Lower leg skin (tissue), 4 donors: ENCODE measurements around the gene LRRFIP1. TPM values are rescaled to one million over a fixed set of nuclear protein-coding genes. Genes with fewer than 3 reads are reported as not detected.
"Not testable (repeated sequence)": the region's sequence is repeated elsewhere in the genome, so short reads cannot be mapped to it uniquely, and the experiment has no call there.

Experiments
- DNase-seq, 2 donors: peaks; one replicate each; pipeline ENCODE4 v3.0.0-alpha.2; 2019; ENCODE audit warnings: low spot score in 2 of 2
- H3K4me3 ChIP-seq: fragments of 200-600 bp; sonication (generic); 2 replicates; pipeline ENCODE4 v1.5.1; 2017; ENCODE audit warnings: mild to moderate bottlenecking, low read depth; ENCODE audit not compliant: poor library complexity, severe bottlenecking
- CTCF ChIP-seq, 3 donors: fragments of 450-650 bp; IDR thresholded peaks; one replicate each; pipeline ENCODE4 v1.5.1; 2016; ENCODE audit warnings: antibody characterized with exemption in 3 of 3, mild to moderate bottlenecking in 3 of 3, moderate library complexity in 2 of 3
- POLR2A ChIP-seq, 2 donors: fragments of 450-650 bp; IDR thresholded peaks; one replicate each; pipeline ENCODE4 v1.6.1; 2016 to 2017; ENCODE audit warnings: antibody characterized with exemption in 2 of 2, mild to moderate bottlenecking in 1 of 2, moderate library complexity in 1 of 2
- WGBS, 2 donors: methylation state at CpG; one replicate each; pipeline ENCODE4 v1.1.5; 2018; 5-methylcytosine and 5-hydroxymethylcytosine counted together
- intact Hi-C: fragments of 100-400 bp; cut with DNase I; formaldehyde crosslinking; loops from one replicate; pipeline ENCODE4 v1.15.0; 2023; ENCODE audit warnings: low total_unique reads
- total RNA-seq, 4 donors: library from RNA; depleted of rRNA; stranded (reverse); fragments of >200 nt; gene quantifications; one replicate each; pipeline ENCODE4 v1.1.0, GENCODE V29; 2016

Gene LRRFIP1
- total RNA-seq, 4 donors from 2014 or later: 45.5 to 88.0 (median 67.5) TPM

DNA sequence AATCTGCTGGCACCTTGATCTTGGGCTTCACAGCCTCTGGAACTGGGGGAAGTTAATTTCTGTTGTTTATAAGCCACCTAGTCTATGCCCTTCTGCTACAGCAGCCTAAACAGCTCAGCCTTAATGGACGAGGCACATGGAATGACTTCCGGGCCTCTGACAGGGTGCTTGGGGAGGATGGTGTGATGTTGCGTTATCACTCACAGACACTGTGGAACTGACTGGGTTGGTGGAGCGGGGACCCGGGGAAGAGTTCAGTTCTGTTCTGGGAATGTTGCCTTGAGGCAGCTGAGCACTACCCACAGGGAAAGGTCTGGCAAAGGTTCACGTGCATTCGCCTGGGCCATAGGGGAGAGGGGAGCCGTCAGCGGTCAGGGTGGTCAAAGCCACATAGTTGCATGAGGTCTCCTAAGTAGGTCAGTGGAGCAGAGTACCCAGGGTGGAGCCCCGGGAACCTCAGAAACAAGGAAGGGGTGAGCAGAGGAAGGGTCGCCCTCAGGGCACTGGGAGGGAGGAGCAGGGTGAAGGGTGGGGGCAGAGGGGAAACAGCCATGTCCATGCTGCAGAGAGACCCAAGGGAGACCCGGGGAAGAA lies 36.2 kb downstream of the LRRFIP1 start:
- TF ChIP-seq CTCF (IDR thresholded peaks at IDR 0.05) (no peak), POLR2A (IDR thresholded peaks at IDR 0.05) (no peak)
- intact Hi-C loops: no loop called here
- WGBS, 2 donors: 56 to 74% methylated on average over 12 of the region's 12 CpGs
- no peak for DNase-seq
- no peak overlapping the region for H3K4me3 ChIP-seq

GRCh38 chr2:237664151-237664550 lies 36.8 kb downstream of the LRRFIP1 start:
- no peak for DNase-seq
- TF ChIP-seq POLR2A (IDR thresholded peaks at IDR 0.05) (no peak), CTCF (IDR thresholded peaks at IDR 0.05) (no peak)
- H3K4me3 ChIP-seq: no peak overlapping the region
- 81 to 86% methylated on average over 17 of the region's 17 CpGs for WGBS, 2 donors
- intact Hi-C loops: no loop called here

DNA sequence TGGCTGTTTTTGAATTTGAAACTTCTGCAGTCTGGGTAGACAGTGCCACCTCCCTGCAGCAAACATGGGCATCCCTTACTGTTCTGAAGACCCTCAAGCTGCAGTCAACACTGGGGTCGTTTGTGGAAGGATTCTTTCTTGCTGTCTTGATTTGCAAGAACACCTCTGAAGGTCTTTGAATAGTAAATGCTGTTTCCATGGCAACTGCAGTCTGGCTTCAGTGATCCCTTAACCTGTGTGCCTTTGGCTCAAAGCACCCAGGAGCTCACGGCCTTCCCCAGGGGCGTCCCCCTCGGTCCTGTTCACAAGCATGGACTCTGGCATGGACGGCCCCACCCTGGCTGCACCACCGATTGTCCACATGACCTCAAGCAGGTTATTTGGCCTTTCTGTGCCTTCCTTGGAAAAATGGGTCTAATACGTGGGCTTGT lies 38.3 kb downstream of the LRRFIP1 start:
- intact Hi-C loops: no loop called here
- DNase-seq: no peak
- TF ChIP-seq CTCF (IDR thresholded peaks at IDR 0.05) (no peak), POLR2A (IDR thresholded peaks at IDR 0.05) (no peak)
- 75 to 76% methylated on average over 7 of the region's 7 CpGs for WGBS, 2 donors
- no peak overlapping the region for H3K4me3 ChIP-seq

- no peak for DNase-seq
- no peak overlapping the region for H3K4me3 ChIP-seq
- intact Hi-C loops: no loop called here
- WGBS, 2 donors: 80 to 87% methylated on average over 7 of the region's 7 CpGs
- TF ChIP-seq POLR2A (IDR thresholded peaks at IDR 0.05) (no peak), CTCF (IDR thresholded peaks at IDR 0.05) (no peak)
These were observed 39.2 kb downstream of the LRRFIP1 start for GRCh38 chr2:237666606-237667005.

DNA sequence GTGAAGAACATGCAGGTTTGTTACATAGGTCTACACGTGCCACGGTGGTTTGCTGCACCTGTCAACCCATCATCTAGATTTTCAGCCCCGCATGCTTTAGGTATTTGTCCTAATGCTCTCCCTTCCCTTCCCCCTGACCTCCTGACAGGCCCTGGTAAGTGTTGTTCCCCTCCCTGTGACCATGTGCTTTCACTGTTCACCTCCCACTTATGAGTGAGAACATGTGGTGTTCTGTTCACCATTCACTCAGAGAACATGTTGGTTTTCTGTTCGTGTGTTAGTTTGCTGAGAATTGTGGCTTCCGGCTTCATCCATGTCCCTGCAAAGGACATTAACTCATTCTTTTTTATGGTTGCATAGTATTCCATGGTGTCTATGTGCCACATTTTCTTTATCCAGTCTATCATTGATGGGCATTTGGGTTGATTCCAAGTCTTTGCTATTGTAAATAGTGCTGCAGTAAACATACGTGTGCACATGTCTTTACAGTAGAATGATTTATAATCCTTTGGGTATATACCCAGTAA lies 39.7 kb downstream of the LRRFIP1 start:
- 95 to 96% methylated on average over 6 of the region's 6 CpGs for WGBS, 2 donors
- H3K4me3 ChIP-seq, intact Hi-C loops, DNase-seq: not testable (repeated sequence)

DNA sequence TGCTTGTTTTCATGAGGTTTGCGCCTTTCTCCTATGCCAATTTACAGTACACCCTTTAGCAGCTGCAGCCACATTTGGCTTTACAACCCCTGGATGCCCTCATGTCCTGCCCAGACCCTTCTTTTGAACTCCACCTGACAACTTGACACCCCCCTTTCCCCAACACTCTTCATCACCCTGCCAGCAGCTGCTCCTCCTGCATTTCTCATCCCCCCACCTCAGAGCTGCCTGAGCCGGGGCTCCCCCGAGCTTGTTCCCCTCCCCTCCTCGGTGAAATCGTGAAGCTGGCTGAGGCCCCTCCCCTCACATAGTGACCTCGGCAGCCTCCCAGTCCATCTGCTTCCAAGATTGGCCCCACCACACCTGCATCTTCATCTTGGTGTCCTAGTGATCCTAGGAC lies 40.5 kb downstream of the LRRFIP1 start:
- no peak for DNase-seq
- TF ChIP-seq POLR2A (IDR thresholded peaks at IDR 0.05): no peak
- no peak for TF ChIP-seq CTCF (IDR thresholded peaks at IDR 0.05)
- H3K4me3 ChIP-seq: no peak overlapping the region
- intact Hi-C loops: no loop called here
- WGBS, 2 donors: 80 to 81% methylated on average over 6 of the region's 6 CpGs
